Osteocyte (in vitro differentiated cells): ENCODE measurements around the gene CCNL2. TPM values are rescaled to one million over a fixed set of nuclear protein-coding genes. Genes with fewer than 3 reads are reported as not detected.
A peak's percentile ranks its signal among the peaks of the same experiment; 100 is the strongest.

Source experiments
- DNase-seq: peaks from one replicate; pipeline ENCODE4 v3.0.0; 2021; ENCODE audit warnings: mixed read lengths; ENCODE audit not compliant: unreplicated experiment; ENCODE audit errors: extremely low spot score
- H3K27ac Mint-ChIP-seq: one replicate; pipeline ENCODE4 v1.8.0; 2021; ENCODE audit warnings: mild to moderate bottlenecking, mixed read lengths; ENCODE audit not compliant: unreplicated experiment
- H3K27me3 Mint-ChIP-seq: one replicate; pipeline ENCODE4 v1.8.0; 2021; ENCODE audit warnings: mixed read lengths; ENCODE audit not compliant: unreplicated experiment
- H3K36me3 Mint-ChIP-seq: one replicate; pipeline ENCODE4 v1.8.0; 2021; ENCODE audit warnings: mixed read lengths; ENCODE audit not compliant: unreplicated experiment
- H3K4me1 Mint-ChIP-seq: one replicate; pipeline ENCODE4 v1.8.0; 2021; ENCODE audit warnings: mixed read lengths; ENCODE audit not compliant: unreplicated experiment
- H3K4me3 Mint-ChIP-seq: one replicate; pipeline ENCODE4 v1.8.0; 2021; ENCODE audit warnings: mild to moderate bottlenecking, moderate library complexity, mixed read lengths; ENCODE audit not compliant: unreplicated experiment
- H3K9me3 Mint-ChIP-seq: one replicate; pipeline ENCODE4 v1.8.0; 2021; ENCODE audit warnings: mixed read lengths; ENCODE audit not compliant: unreplicated experiment
- total RNA-seq: library from RNA; stranded (reverse); gene quantifications from 2 replicates; pipeline ENCODE4 v1.2.1, GENCODE V29; 2021
- TF ChIP-seq, protein P1 (sequence below): fragments of 200-600 bp; sonication (generic); IDR thresholded peaks from 2 replicates; pipeline ENCODE4 v1.5.0; 2021; ENCODE audit warnings: antibody characterized with exemption, mild to moderate bottlenecking, moderate library complexity

CCNL2 gene
- total RNA-seq, 1 donor from 2014 or later, result 262 TPM

DNA sequence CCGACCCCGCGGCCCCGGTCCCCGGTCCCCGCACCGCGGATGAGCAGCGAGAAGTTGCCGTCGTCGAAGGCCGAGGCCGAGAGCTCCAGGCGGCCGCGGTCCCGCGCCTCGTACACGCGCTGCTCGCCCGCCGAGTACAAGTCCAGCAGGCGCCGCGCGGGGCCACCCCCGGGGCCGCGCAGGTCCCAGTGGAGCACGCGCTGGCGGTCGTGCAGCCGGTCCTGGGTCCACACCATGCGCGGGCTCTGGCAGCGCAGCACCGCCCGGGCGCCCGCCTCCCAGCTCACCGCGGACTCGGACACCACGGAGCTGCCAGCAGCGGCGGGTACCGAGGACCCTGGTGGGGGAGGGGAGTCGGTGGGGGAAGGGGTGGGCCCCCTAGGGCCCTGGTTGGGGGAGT, 43.7 kb downstream of the CCNL2 start:
- H3K4me3 Mint-ChIP-seq, result no peak overlapping the region
- H3K27ac Mint-ChIP-seq, result no peak overlapping the region
- no peak for DNase-seq
- no peaks in the 10 kb centered on the region for H3K9me3 Mint-ChIP-seq
- peaks cover 61% of the 10 kb centered on the region for H3K4me1 Mint-ChIP-seq
- H3K36me3 Mint-ChIP-seq, result peaks cover 9% of the 10 kb centered on the region
- TF ChIP-seq, protein P1, sequence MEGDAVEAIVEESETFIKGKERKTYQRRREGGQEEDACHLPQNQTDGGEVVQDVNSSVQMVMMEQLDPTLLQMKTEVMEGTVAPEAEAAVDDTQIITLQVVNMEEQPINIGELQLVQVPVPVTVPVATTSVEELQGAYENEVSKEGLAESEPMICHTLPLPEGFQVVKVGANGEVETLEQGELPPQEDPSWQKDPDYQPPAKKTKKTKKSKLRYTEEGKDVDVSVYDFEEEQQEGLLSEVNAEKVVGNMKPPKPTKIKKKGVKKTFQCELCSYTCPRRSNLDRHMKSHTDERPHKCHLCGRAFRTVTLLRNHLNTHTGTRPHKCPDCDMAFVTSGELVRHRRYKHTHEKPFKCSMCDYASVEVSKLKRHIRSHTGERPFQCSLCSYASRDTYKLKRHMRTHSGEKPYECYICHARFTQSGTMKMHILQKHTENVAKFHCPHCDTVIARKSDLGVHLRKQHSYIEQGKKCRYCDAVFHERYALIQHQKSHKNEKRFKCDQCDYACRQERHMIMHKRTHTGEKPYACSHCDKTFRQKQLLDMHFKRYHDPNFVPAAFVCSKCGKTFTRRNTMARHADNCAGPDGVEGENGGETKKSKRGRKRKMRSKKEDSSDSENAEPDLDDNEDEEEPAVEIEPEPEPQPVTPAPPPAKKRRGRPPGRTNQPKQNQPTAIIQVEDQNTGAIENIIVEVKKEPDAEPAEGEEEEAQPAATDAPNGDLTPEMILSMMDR, result no peak
- H3K27me3 Mint-ChIP-seq, result no peaks in the 10 kb centered on the region

DNA sequence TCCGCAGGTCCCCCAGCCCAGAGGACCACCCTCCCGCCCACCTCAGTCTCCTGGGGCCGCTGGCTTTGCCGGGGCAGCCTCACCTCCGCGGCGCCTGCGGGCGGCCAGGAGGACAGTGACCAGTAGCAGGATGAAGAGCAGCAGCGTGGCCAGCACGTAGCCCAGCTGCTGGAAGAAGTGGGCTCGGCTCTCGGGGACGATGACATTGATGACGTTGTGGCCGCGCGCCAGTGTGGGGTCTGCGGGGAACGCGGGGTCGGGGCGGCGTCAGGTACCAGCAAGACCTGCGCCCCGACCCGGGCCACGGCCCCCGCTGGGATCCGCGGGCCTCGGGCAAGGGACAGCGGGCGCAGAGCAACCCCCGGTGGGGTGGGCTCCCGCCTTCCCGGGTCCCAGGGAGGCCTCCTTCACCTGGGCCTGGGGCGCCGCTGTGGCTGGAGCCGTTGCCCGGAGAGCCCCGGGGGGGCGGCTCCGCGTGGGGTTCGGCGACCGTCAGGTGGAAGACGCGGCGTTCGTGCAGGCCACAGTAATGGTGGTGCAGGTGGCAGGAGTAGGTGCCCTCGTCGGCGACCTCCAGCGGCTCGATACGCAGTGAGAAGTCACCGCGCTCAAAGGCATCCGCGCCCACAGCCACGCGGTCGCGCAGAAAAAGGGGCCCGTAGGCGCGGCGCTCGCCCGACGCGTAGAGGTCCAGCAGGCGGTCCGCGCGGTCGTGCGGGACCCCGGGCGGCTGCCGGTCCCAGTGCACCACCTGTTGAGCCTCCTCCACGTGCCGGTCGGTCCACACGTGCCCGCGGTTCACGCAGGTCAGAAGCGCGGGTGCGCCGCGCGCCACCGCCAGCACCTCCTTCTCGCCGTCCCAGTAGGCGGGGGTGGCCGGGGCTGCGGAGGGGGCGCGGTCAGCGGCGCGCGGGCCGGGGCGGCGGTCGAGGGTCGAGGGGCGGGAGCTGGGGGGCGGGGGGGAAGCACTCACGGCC, 44.6 kb downstream of the CCNL2 start:
- H3K4me3 Mint-ChIP-seq, result peak overlapping the region; percentile 72
- no peak overlapping the region for H3K27ac Mint-ChIP-seq
- H3K4me1 Mint-ChIP-seq, result peaks cover 56% of the 10 kb centered on the region
- peaks cover 9% of the 10 kb centered on the region for H3K36me3 Mint-ChIP-seq
- no peak for DNase-seq
- H3K9me3 Mint-ChIP-seq, result no peaks in the 10 kb centered on the region
- TF ChIP-seq, protein P1, result no peak
- H3K27me3 Mint-ChIP-seq, result no peaks in the 10 kb centered on the region

- peaks cover 47% of the 10 kb centered on the region for H3K4me1 Mint-ChIP-seq
- peak overlapping the region; percentile 74 for H3K27ac Mint-ChIP-seq
- peak overlapping the region; percentile 72 for H3K4me3 Mint-ChIP-seq
- TF ChIP-seq, protein P1, result no peak
- H3K36me3 Mint-ChIP-seq, result peaks cover 9% of the 10 kb centered on the region
- no peaks in the 10 kb centered on the region for H3K9me3 Mint-ChIP-seq
- H3K27me3 Mint-ChIP-seq, result no peaks in the 10 kb centered on the region
- DNase-seq, result no peak
Measured at GRCh38 chr1:1353389-1354151, 45.6 kb downstream of the CCNL2 start.

DNA sequence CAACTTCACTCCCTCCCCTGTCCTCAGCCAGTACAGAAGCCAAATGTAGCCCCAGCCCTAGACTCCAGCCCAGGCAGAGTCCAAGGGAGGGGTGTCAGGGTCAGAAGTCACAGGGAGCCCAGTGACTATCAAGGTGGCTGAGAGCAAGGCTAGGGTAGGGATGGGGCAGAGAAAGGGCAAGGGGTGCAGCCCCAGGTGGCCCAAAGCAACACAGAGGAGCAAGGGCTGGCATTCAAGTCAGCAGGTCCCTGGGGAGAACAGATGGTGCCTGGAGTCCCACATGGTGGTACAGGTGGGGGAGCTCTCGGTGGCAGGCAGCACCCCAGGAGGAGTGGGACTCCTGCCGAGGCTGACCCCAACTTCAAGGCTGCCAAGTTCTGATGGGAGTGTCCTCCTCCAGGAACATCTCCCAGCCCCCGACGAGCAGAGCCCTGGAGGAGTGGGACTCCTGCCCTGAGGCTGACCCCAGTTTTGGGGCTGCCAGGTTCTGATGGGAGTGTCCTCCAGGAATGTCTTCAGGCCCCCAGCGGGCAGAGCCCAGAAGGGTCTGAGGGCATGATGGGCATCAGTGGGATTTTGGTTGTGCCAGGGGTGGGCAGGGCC, 46.2 kb downstream of the CCNL2 start:
- DNase-seq, result no peak
- Mint-ChIP-seq H3K27me3 (no peaks in the 10 kb centered on the region), H3K36me3 (peaks cover 9% of the 10 kb centered on the region), H3K4me3 (peak overlapping the region; percentile 72), H3K27ac (peak overlapping the region; percentile 74), H3K4me1 (peaks cover 40% of the 10 kb centered on the region), H3K9me3 (no peaks in the 10 kb centered on the region)
- TF ChIP-seq, protein P1, result no peak
